HEK293T (cell line): Measurements from ENCODE around the gene KLHL36.

Source experiments
- ARNT ChIP-seq: fragments of 450-650 bp; IDR thresholded peaks from 2 replicates; pipeline ENCODE4 v1.6.1; 2017; ENCODE audit warnings: mild to moderate bottlenecking
- FOXK2 ChIP-seq: fragments of 450-650 bp; IDR thresholded peaks from 2 replicates; pipeline ENCODE4 v1.6.1; 2016; ENCODE audit warnings: mild to moderate bottlenecking
- LEF1 ChIP-seq: fragments of 450-650 bp; IDR thresholded peaks from 2 replicates; pipeline ENCODE4 v1.6.1; 2017; ENCODE audit warnings: mild to moderate bottlenecking, borderline replicate concordance
- NFRKB ChIP-seq: fragments of 450-650 bp; IDR thresholded peaks from 2 replicates; pipeline ENCODE4 v1.6.1; 2016; ENCODE audit warnings: mild to moderate bottlenecking, moderate library complexity
- SP1 ChIP-seq: fragments of 450-650 bp; IDR thresholded peaks from 2 replicates; pipeline ENCODE4 v1.6.1; 2017
- SUZ12 ChIP-seq: fragments of 450-650 bp; IDR thresholded peaks from 2 replicates; pipeline ENCODE4 v1.6.1; 2016; ENCODE audit warnings: mild to moderate bottlenecking
- TF ChIP-seq, protein P1 (sequence below): fragments of 450-650 bp; IDR thresholded peaks from 2 replicates; pipeline ENCODE4 v1.6.1; 2016

DNA sequence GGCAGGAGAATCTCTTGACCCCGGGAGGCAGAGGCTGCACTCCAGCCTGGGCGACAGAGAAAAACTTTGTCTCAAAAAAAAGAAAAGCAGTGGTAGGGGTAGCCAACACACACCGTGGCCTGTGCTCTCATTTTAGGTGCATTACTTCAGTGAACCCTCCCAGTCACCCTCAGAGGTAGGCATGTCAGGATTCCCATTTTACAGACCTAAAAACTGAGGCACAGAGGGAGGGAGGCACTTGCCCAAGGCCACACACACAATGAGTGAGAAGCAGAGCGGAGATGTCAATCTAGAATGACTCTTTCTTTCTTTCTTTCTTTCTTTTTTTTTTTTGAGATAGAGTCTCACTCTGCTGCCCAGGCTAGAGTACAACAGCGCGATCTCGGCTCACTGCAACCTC, 35.6 kb upstream of the KLHL36 start:
- TF ChIP-seq FOXK2 (no peak), SP1 (no peak), NFRKB (no peak), LEF1 (no peak), SUZ12 (no peak), ARNT (no peak)
- TF ChIP-seq, protein P1, sequence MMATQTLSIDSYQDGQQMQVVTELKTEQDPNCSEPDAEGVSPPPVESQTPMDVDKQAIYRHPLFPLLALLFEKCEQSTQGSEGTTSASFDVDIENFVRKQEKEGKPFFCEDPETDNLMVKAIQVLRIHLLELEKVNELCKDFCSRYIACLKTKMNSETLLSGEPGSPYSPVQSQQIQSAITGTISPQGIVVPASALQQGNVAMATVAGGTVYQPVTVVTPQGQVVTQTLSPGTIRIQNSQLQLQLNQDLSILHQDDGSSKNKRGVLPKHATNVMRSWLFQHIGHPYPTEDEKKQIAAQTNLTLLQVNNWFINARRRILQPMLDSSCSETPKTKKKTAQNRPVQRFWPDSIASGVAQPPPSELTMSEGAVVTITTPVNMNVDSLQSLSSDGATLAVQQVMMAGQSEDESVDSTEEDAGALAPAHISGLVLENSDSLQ = no peak
